Measurements from ENCODE around the gene ADAM17. TPM values are rescaled to one million over a fixed set of nuclear protein-coding genes. Genes with fewer than 3 reads are reported as not detected.

ADAM17 gene
- total and polyA plus RNA-seq, 2 of the 8 experiments (the other 6 are each of a cell fraction or from before 2014, with no cell fraction given) = 6.5 to 23.5 TPM

DNA sequence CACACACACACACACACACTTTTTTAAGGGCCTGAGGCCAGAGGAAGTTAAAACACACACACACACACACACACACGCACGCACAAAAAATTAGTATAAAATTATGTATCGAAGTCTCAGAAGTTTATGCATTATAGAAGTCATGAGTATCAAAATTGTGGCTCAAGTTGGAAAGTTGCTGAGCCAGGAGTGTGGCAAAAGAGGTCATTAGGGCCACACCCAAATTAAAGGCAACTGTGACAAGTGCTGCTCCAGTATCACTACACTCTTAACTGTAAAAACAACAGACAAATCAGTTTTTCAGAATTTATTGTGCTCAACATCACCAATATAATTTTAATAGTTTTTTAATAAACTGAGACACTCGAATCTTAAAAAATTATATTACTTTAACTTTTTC, 38.3 kb upstream of the ADAM17 start:
- ChIA-PET CTCF (ENCODE audit: partially characterized antibody) (interaction anchor here (0.7 kb wide), 1 partner anchor 15 kb away, joined by 3 read pairs; no protein-coding TSS in a partner anchor), POLR2A (ENCODE audit: partially characterized antibody) (interaction anchor here (0.7 to 1.3 kb wide), 2 partner anchors 8 to 31 kb away, joined by 3 read pairs; no protein-coding TSS in a partner anchor)
- Histone ChIP-seq H2BK12ac (ENCODE audit: low read depth, low read length) (no peak overlapping the region), H3K27me3 (replicated peaks in 1 of 4; ENCODE audit: control insufficient read depth in 3 of 4, extremely low read depth in 1 of 4, insufficient read depth in 3 of 4, low read length in 3 of 4) (no peaks in the 10 kb centered on the region), H3K4ac (replicated peaks; ENCODE audit: insufficient read length, low read depth, low read length) (no peak overlapping the region), H2BK15ac (ENCODE audit: low read length) (no peak overlapping the region), H3K23me2 (ENCODE audit: low read depth, low read length) (no peaks in the 10 kb centered on the region), H3K9me3 (ENCODE audit: insufficient read depth in 2 of 2, low read depth in 1 of 2, low read length in 1 of 2) (no peaks in the 10 kb centered on the region), H3K36me3 (ENCODE audit: control insufficient read depth in 2 of 4, insufficient read depth in 4 of 4, low read length in 3 of 4) (peaks cover 0 to 34% (median 15%) of the 10 kb centered on the region in 4 experiments; a peak in 5 of 8 replicates), H3K56ac (replicated peaks; ENCODE audit: insufficient read length, low read depth, low read length) (no peak overlapping the region), H3K4me3 (ENCODE audit: extremely low read depth in 1 of 4, insufficient read depth in 2 of 4, low read depth in 3 of 4, low read length in 4 of 4) (no peak overlapping the region), H2BK20ac (ENCODE audit: low read length) (no peak overlapping the region), H3K18ac (ENCODE audit: extremely low read depth, low read length) (no peak overlapping the region), H3K4me2 (ENCODE audit: insufficient read depth in 1 of 2, low read depth in 2 of 2, low read length in 2 of 2) (no peak overlapping the region), H4K20me1 (replicated peaks in 1 of 2; ENCODE audit: control insufficient read depth in 1 of 2, insufficient read depth in 2 of 2, low read length in 2 of 2) (peaks cover 2 to 6% of the 10 kb centered on the region in 2 experiments), H4K8ac (ENCODE audit: extremely low read depth, insufficient read depth, low read length) (no peak overlapping the region), H4K91ac (replicated peaks; ENCODE audit: insufficient read length, low read length) (no peak overlapping the region), H2BK120ac (replicated peaks; ENCODE audit: low read depth, low read length) (no peak overlapping the region), H2BK5ac (ENCODE audit: low read depth, low read length) (no peak overlapping the region), H2AFZ (ENCODE audit: low read length) (no peak overlapping the region), H3K4me1 (replicated peaks in 1 of 4; ENCODE audit: control insufficient read depth in 3 of 4, insufficient read depth in 4 of 4, low read length in 3 of 4) (peaks cover 0 to 3% (median 0%) of the 10 kb centered on the region in 4 experiments; a peak in 1 of 7 replicates), H4K5ac (ENCODE audit: insufficient read length, low read depth, low read length) (no peak overlapping the region), H3K27ac (ENCODE audit: low read depth, low read length) (no peak overlapping the region), H3K14ac (ENCODE audit: insufficient read length) (no peak overlapping the region), H3K23ac (ENCODE audit: insufficient read length) (no peak overlapping the region), H3K9ac (replicated peaks in 1 of 4; ENCODE audit: extremely low read depth in 1 of 4, low read depth in 3 of 4, low read length in 3 of 4) (no peak overlapping the region), H3K79me2 (ENCODE audit: control insufficient read depth in 1 of 2, insufficient read depth in 2 of 2, low read length in 2 of 2) (peaks cover 11 to 87% of the 10 kb centered on the region in 2 experiments; a peak in 3 of 4 replicates), H2AK5ac (ENCODE audit: low read depth, low read length) (no peak overlapping the region), H3K79me1 (ENCODE audit: low read depth, low read length) (peaks cover 6% of the 10 kb centered on the region; the same call in 1 of the 2 replicates)
- DNase-seq (ENCODE audit: low read depth in 1 of 2, low spot score in 2 of 2) (no peak), FAIRE-seq (no peak)
- WGBS, 2 experiments (ENCODE audit: extremely low coverage in 1 of 2, insufficient coverage in 1 of 2, insufficient read length in 1 of 2, insufficient replicate concordance in 2 of 2, low coverage in 1 of 2, low lambda C conversion rate in 2 of 2, missing lambda C conversion rate in 1 of 2) = 92% methylated on average over 4 of the region's 4 CpGs; no CpG with 5 or more reads in 1 of the 2 experiments
- TF ChIP-seq CBX8 (IDR thresholded peaks at IDR 0.05; ENCODE audit: borderline replicate concordance, low read depth, low read length) (no peak), GTF2F1 (IDR thresholded peaks at IDR 0.05; ENCODE audit: borderline replicate concordance, low read depth, low read length) (no peak), TCF12 (IDR thresholded peaks at IDR 0.05; ENCODE audit: low read depth, low read length) (no peak)

Measured in H1 (cell line).